Neural cell (in vitro differentiated cells): ENCODE data around the gene SFT2D1. TPM values are rescaled to one million over a fixed set of nuclear protein-coding genes. Genes with fewer than 3 reads are reported as not detected.

ENCODE experiments used
- H2AFZ ChIP-seq: fragments of 200-600, 300-800 bp; sonication (generic), shearing (Covaris generic); 2 replicates; pipeline ENCODE4 v1.6.0; 2014; ENCODE audit warnings: low read depth, mild to moderate bottlenecking, antibody characterized with exemption, low read length, moderate library complexity
- H3F3A ChIP-seq: fragments of 200-600 bp; shearing (Covaris generic); 2 replicates; pipeline ENCODE4 v1.6.1; 2016; ENCODE audit warnings: mild to moderate bottlenecking, moderate library complexity, mixed read lengths, antibody characterized with exemption, low read length; ENCODE audit not compliant: insufficient read depth, poor library complexity, severe bottlenecking
- H3K27ac ChIP-seq: fragments of 200-600, 300-800 bp; sonication (generic), shearing (Covaris generic); 2 replicates; pipeline ENCODE4 v1.5.1; 2014; ENCODE audit warnings: mild to moderate bottlenecking, low read length, moderate library complexity
- H3K27me3 ChIP-seq: fragments of 300-800, 200-600 bp; sonication (generic), shearing (Covaris generic); 2 replicates; pipeline ENCODE4 v1.6.0; 2014; ENCODE audit warnings: mild to moderate bottlenecking, low read depth, low read length, moderate library complexity; ENCODE audit not compliant: insufficient read depth
- H3K36me3 ChIP-seq: fragments of 300-800, 200-600 bp; sonication (generic), shearing (Covaris generic); 2 replicates; pipeline ENCODE4 v1.5.1; 2014; ENCODE audit warnings: mild to moderate bottlenecking, antibody characterized with exemption, low read length, moderate library complexity; ENCODE audit not compliant: insufficient read depth
- H3K4me2 ChIP-seq: fragments of 300-800, 200-600 bp; sonication (generic), shearing (Covaris generic); 2 replicates; pipeline ENCODE4 v1.6.0; 2014; ENCODE audit warnings: mild to moderate bottlenecking, low read length
- H3K4me3 ChIP-seq: fragments of 300-800, 200-600 bp; sonication (generic), shearing (Covaris generic); 2 replicates; pipeline ENCODE4 v1.5.1; 2014; ENCODE audit warnings: mild to moderate bottlenecking, low read length, moderate library complexity
- H3K79me2 ChIP-seq: fragments of 200-600 bp; shearing (Covaris generic); replicated peaks from 2 replicates; pipeline ENCODE4 v1.6.0; 2014; ENCODE audit warnings: mild to moderate bottlenecking, low read length, moderate library complexity; ENCODE audit not compliant: insufficient read depth
- H3K9ac ChIP-seq: fragments of 300-800, 200-600 bp; sonication (generic), shearing (Covaris generic); 2 replicates; pipeline ENCODE4 v1.6.1; 2016; ENCODE audit warnings: mild to moderate bottlenecking, low read length, mixed read lengths
- H3K9me2 ChIP-seq: fragments of 200-600 bp; shearing (Covaris generic); 2 replicates; pipeline ENCODE4 v1.6.1; 2016; ENCODE audit warnings: mild to moderate bottlenecking, low read length, mixed read lengths; ENCODE audit not compliant: insufficient read depth
- H3K9me3 ChIP-seq: fragments of 200-600, 300-800 bp; sonication (generic), shearing (Covaris generic); 2 replicates; pipeline ENCODE4 v1.6.1; 2016; ENCODE audit warnings: mild to moderate bottlenecking, mixed run types, low read length, moderate library complexity, mixed read lengths
- H4K20me1 ChIP-seq: fragments of 200-600 bp; shearing (Covaris generic); 2 replicates; pipeline ENCODE4 v1.6.1; 2016; ENCODE audit warnings: mild to moderate bottlenecking, mixed run types; ENCODE audit not compliant: insufficient read depth
- CTCF ChIP-seq: fragments of 450-650 bp; IDR thresholded peaks from 2 replicates; pipeline ENCODE4 v1.5.1; 2014; ENCODE audit warnings: antibody characterized with exemption, mild to moderate bottlenecking, moderate library complexity; ENCODE audit not compliant: poor library complexity, severe bottlenecking
- EP300 ChIP-seq: fragments of 450-650 bp; conservative IDR thresholded peaks from 2 replicates; pipeline ENCODE4 v1.6.1; 2014; ENCODE audit warnings: antibody characterized with exemption, mild to moderate bottlenecking, moderate library complexity; ENCODE audit not compliant: poor library complexity, severe bottlenecking
- EZH2 ChIP-seq: fragments of 200-600, 300-800 bp; shearing (Covaris generic), sonication (generic); IDR thresholded peaks from 2 replicates; pipeline ENCODE4 v1.6.1; 2014; ENCODE audit warnings: antibody characterized with exemption, low read length, borderline replicate concordance, mild to moderate bottlenecking; ENCODE audit not compliant: insufficient read depth, poor library complexity, severe bottlenecking
- POLR2AphosphoS5 ChIP-seq: IDR thresholded peaks from 2 replicates; pipeline ENCODE4 v1.6.1; 2012
- REST ChIP-seq: IDR thresholded peaks from 2 replicates; pipeline ENCODE4 v1.6.1; 2012; ENCODE audit warnings: borderline replicate concordance
- SMC3 ChIP-seq: fragments of 450-650 bp; conservative IDR thresholded peaks from 2 replicates; pipeline ENCODE4 v1.6.1; 2014; ENCODE audit warnings: antibody characterized with exemption, mild to moderate bottlenecking, moderate library complexity; ENCODE audit not compliant: poor library complexity
- TAF1 ChIP-seq: IDR thresholded peaks from 2 replicates; pipeline ENCODE4 v1.6.1; 2012; ENCODE audit warnings: low read depth
- polyA plus RNA-seq: library from polyadenylated mRNA; depleted of rRNA; stranded (reverse); fragments of >200 nt; gene quantifications from 2 replicates; pipeline ENCODE4 v1.2.3, GENCODE V29; 2014

Gene SFT2D1
- polyA plus RNA-seq, 1 donor from 2014 or later, result 81.7 TPM

DNA sequence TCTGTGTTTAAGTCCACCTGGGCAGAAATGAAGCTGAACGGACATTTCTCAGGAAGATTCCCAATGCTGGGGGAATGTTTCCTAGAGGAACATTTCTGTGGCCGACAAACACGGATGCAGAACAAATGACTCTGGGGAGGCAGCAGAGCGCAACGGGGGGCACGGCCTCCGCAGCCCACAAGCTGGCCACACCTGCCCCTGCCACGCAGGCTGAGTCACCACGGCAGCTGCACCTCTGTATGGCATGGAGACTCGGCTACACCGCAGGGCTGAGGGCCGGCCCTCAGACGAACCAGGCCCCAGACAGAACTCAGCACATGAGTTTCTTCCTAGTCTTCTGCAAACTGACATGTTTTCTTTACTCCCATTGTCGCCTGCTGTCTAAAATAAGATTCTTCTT, 24.1 kb downstream of the SFT2D1 start:
- no peaks in the 10 kb centered on the region for H3K9me2 ChIP-seq
- H3K27ac ChIP-seq, result no peak overlapping the region
- no peak for TF ChIP-seq CTCF
- H3K36me3 ChIP-seq, result no peaks in the 10 kb centered on the region
- H3K27me3 ChIP-seq, result no peaks in the 10 kb centered on the region
- no peak overlapping the region for H3K4me3 ChIP-seq
- no peak overlapping the region for H3K4me2 ChIP-seq
- H3K9me3 ChIP-seq, result no peaks in the 10 kb centered on the region
- H2AFZ ChIP-seq, result no peak overlapping the region
- H3K79me2 ChIP-seq, result no peaks in the 10 kb centered on the region
- H4K20me1 ChIP-seq, result no peaks in the 10 kb centered on the region
- H3F3A ChIP-seq, result no peaks in the 10 kb centered on the region
- no peak overlapping the region for H3K9ac ChIP-seq

DNA sequence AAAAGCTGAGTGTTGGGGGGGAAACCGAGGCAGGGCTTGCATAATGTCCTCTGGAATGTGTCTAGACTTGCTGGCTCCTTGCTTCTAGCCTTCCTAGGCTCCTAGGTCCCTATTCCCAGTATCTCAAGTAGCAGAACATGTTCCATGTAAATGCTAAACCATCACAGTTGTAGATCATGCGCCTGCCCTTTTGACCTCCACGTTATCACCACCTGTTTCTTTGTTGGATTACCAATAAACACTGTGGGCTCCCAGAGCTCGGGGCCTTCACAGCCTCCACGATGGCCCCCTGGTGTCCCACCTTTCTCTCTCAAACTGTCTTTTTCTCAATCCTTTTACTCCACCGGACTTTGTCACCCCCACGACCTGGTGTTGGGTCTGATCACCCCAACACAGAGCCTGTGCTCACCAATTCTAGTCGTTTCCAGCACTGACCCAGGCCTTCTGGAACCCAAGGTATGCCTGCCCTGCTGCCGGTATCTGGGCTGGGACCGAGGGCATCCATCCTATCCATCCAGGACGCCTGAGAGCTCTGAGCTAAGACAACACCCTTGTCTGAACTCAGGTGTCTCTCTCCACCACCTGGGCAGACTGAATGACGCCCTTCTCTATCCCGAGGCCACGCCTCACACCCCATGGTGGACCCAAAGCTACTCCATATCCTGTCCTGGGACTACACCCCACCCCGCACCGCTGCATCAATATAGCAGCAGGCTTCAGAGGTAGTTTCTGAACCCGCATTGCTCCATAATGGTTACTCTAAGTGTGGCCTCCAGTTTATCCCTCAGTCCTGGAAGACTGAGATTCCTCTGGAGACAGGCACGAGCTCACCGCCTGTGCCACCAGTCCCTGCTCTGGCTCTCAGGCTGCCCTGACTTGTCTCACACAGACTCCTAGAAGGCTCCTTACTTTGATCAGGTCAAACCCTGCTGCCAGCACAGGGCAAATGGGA, 24.8 kb downstream of the SFT2D1 start:
- H3F3A ChIP-seq, result no peaks in the 10 kb centered on the region
- H3K4me2 ChIP-seq, result no peak overlapping the region
- no peaks in the 10 kb centered on the region for H4K20me1 ChIP-seq
- no peaks in the 10 kb centered on the region for H3K36me3 ChIP-seq
- no peak overlapping the region for H3K9ac ChIP-seq
- H3K27ac ChIP-seq, result no peak overlapping the region
- H3K9me2 ChIP-seq, result no peaks in the 10 kb centered on the region
- no peak overlapping the region for H3K4me3 ChIP-seq
- no peaks in the 10 kb centered on the region for H3K27me3 ChIP-seq
- H2AFZ ChIP-seq, result no peak overlapping the region
- H3K79me2 ChIP-seq, result no peaks in the 10 kb centered on the region
- H3K9me3 ChIP-seq, result no peaks in the 10 kb centered on the region
- TF ChIP-seq SMC3, result no peak
- TF ChIP-seq CTCF, result no peak
- TF ChIP-seq POLR2AphosphoS5, result no peak
- TF ChIP-seq REST, result no peak

DNA sequence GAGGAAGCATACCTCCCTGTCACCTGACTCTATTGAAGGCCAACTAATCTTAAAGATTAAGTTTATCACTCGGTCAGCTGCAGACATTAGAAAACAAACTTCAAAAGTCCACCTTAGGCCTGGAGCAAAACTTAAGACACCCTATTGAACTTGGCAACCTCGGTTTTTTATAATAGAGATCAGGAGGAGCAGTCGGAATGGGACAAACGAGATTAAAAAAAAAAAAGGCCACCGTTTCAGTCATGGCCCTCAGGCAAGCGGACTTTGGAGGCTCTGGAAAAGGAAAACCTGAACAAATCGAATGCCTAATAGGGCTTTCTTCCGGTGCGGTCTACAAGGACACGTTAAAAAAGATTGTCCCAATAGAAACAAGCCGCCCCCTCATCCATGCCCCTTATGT, 26.9 kb downstream of the SFT2D1 start:
- Histone ChIP-seq H3K9me3 (no peaks in the 10 kb centered on the region), H3K9ac (no peak overlapping the region), H3K79me2 (no peaks in the 10 kb centered on the region), H3K4me3 (no peak overlapping the region), H2AFZ (no peak overlapping the region), H3K36me3 (no peaks in the 10 kb centered on the region), H3K27ac (no peak overlapping the region), H3K27me3 (peaks cover 4% of the 10 kb centered on the region), H3K9me2 (no peaks in the 10 kb centered on the region), H3F3A (no peaks in the 10 kb centered on the region), H4K20me1 (no peaks in the 10 kb centered on the region), H3K4me2 (no peak overlapping the region)
- TF ChIP-seq EZH2 (no peak), EP300 (no peak), REST (no peak), TAF1 (no peak), POLR2AphosphoS5 (no peak), CTCF (no peak)
